GM23248 (cell line): ENCODE measurements around the gene TUBB6. TPM values are rescaled to one million over a fixed set of nuclear protein-coding genes. Genes with fewer than 3 reads are reported as not detected.

Source experiments
- DNase-seq: peaks from one replicate; pipeline ENCODE4 v3.0.0-alpha.2; 2015
- H2AFZ ChIP-seq: fragments of 200-600 bp; sonication (generic); 2 replicates; pipeline ENCODE4 v1.6.1; 2016; ENCODE audit warnings: antibody characterized with exemption
- H3F3A ChIP-seq: fragments of 200-600 bp; sonication (generic); 2 replicates; pipeline ENCODE4 v1.6.1; 2016; ENCODE audit warnings: mild to moderate bottlenecking, antibody characterized with exemption, mixed run types; ENCODE audit not compliant: insufficient read depth
- H3K27ac ChIP-seq: fragments of 200-600 bp; sonication (generic); 2 replicates; pipeline ENCODE4 v1.5.1; 2016; ENCODE audit warnings: mild to moderate bottlenecking
- H3K27me3 ChIP-seq: fragments of 200-600 bp; sonication (generic); replicated peaks from 2 replicates; pipeline ENCODE4 v1.6.1; 2016; ENCODE audit warnings: mild to moderate bottlenecking; ENCODE audit not compliant: insufficient read depth
- H3K36me3 ChIP-seq: fragments of 200-600 bp; sonication (generic); 2 replicates; pipeline ENCODE4 v1.6.1; 2016; ENCODE audit warnings: low read depth, mild to moderate bottlenecking
- H3K4me1 ChIP-seq: fragments of 200-600 bp; sonication (generic); 2 replicates; pipeline ENCODE4 v1.6.1; 2016; ENCODE audit warnings: mild to moderate bottlenecking; ENCODE audit not compliant: insufficient read depth
- H3K4me2 ChIP-seq: fragments of 200-600 bp; sonication (generic); one replicate; pipeline ENCODE4 v1.6.1; 2016; ENCODE audit warnings: mild to moderate bottlenecking; ENCODE audit not compliant: unreplicated experiment
- H3K4me3 ChIP-seq: fragments of 200-600 bp; sonication (generic); 2 replicates; pipeline ENCODE4 v1.5.1; 2016; ENCODE audit warnings: mild to moderate bottlenecking
- H3K79me2 ChIP-seq: fragments of 200-600 bp; sonication (generic); 2 replicates; pipeline ENCODE4 v1.6.1; 2016; ENCODE audit warnings: mild to moderate bottlenecking; ENCODE audit not compliant: insufficient read depth
- H3K9ac ChIP-seq: fragments of 200-600 bp; sonication (generic); 2 replicates; pipeline ENCODE4 v1.6.1; 2016; ENCODE audit warnings: mild to moderate bottlenecking
- H3K9me2 ChIP-seq: fragments of 200-600 bp; sonication (generic); 2 replicates; pipeline ENCODE4 v1.6.1; 2016; ENCODE audit warnings: mixed run types, mild to moderate bottlenecking, moderate library complexity; ENCODE audit not compliant: insufficient read depth
- H3K9me3 ChIP-seq: fragments of 200-600 bp; sonication (generic); one replicate; pipeline ENCODE4 v1.6.1; 2017; ENCODE audit warnings: low read depth
- H4K20me1 ChIP-seq: fragments of 200-600 bp; sonication (generic); 2 replicates; pipeline ENCODE4 v1.6.0; 2016; ENCODE audit not compliant: insufficient read depth
- EZH2 ChIP-seq: fragments of 200-600 bp; sonication (generic); IDR thresholded peaks from 2 replicates; pipeline ENCODE4 v1.6.1; 2018; ENCODE audit warnings: antibody characterized with exemption, mild to moderate bottlenecking; ENCODE audit not compliant: insufficient read depth, poor library complexity, severe bottlenecking
- EZH2phosphoT487 ChIP-seq: fragments of 200-600 bp; sonication (generic); IDR thresholded peaks from 2 replicates; pipeline ENCODE4 v1.6.1; 2018; ENCODE audit warnings: antibody characterized with exemption, moderate library complexity, mild to moderate bottlenecking, low read depth; ENCODE audit not compliant: insufficient read depth
- WGBS, 2 experiments: methylation state at CpG; one replicate each; pipeline ENCODE4 v1.1.6; 2015 to 2017; ENCODE audit warnings: low lambda C conversion rate in 2 of 2, low coverage in 1 of 2; ENCODE audit errors: missing lambda C conversion rate in 2 of 2; 5-methylcytosine and 5-hydroxymethylcytosine counted together
- in situ Hi-C: fragments of 300-500 bp; cut with MboI; formaldehyde crosslinking; loops from 2 replicates; pipeline ENCODE4 v1.15.0; 2020
- polyA plus RNA-seq: library from polyadenylated mRNA; unstranded; fragments of >200 nt; fragmentation: Nextera tagmentation; extraction: Ambion mirVana; gene quantifications from 2 replicates; pipeline ENCODE4 v1.2.1, GENCODE V29; 2016
- total RNA-seq: library from RNA; depleted of rRNA; stranded (reverse); fragments of >200 nt; shearing (Covaris generic); gene quantifications from 2 replicates; pipeline ENCODE4 v1.2.3, GENCODE V29; 2014

TUBB6 gene
- total and polyA plus RNA-seq, 2 experiments from 2014 or later, result 456 to 817 TPM

- no peak overlapping the region for H3K27ac ChIP-seq
- 91 to 93% methylated on average over 4 of the region's 4 CpGs for WGBS, 2 experiments
- no peak overlapping the region for H3K9ac ChIP-seq
- no peak for TF ChIP-seq EZH2
- no peak for TF ChIP-seq EZH2phosphoT487
- in situ Hi-C loops, result no loop called here
- H3K4me2 ChIP-seq, result no peak overlapping the region
- DNase-seq, result no peak
- H3K27me3 ChIP-seq, result no peaks in the 10 kb centered on the region
- no peak overlapping the region for H3K4me3 ChIP-seq
- no peaks in the 10 kb centered on the region for H3F3A ChIP-seq
- H3K9me2 ChIP-seq, result no peaks in the 10 kb centered on the region
- H4K20me1 ChIP-seq, result no peaks in the 10 kb centered on the region
- peaks cover 58% of the 10 kb centered on the region for H3K36me3 ChIP-seq
- H2AFZ ChIP-seq, result no peak overlapping the region
- no peaks in the 10 kb centered on the region for H3K9me3 ChIP-seq
- no peaks in the 10 kb centered on the region for H3K4me1 ChIP-seq
- H3K79me2 ChIP-seq, result no peaks in the 10 kb centered on the region
These were observed 39.9 kb downstream of the TUBB6 start for GRCh38 chr18:12347895-12348294.

GRCh38 chr18:12352188-12352587 lies 44.1 kb downstream of the TUBB6 start:
- no peaks in the 10 kb centered on the region for H3K9me3 ChIP-seq
- H3K4me3 ChIP-seq, result no peak overlapping the region
- peaks cover 4% of the 10 kb centered on the region; the same call in 1 of the 2 replicates for H3K79me2 ChIP-seq
- WGBS, 2 experiments, result 97% methylated on average over 5 of the region's 5 CpGs
- H3F3A ChIP-seq, result no peaks in the 10 kb centered on the region
- no peak overlapping the region for H3K4me2 ChIP-seq
- no peaks in the 10 kb centered on the region for H3K9me2 ChIP-seq
- H3K36me3 ChIP-seq, result peaks cover 52% of the 10 kb centered on the region
- H3K27me3 ChIP-seq, result no peaks in the 10 kb centered on the region
- no peaks in the 10 kb centered on the region for H4K20me1 ChIP-seq
- in situ Hi-C loops, result no loop called here
- TF ChIP-seq EZH2phosphoT487 (no peak), EZH2 (no peak)
- H3K27ac ChIP-seq, result no peak overlapping the region
- DNase-seq, result no peak
- H2AFZ ChIP-seq, result no peak overlapping the region
- no peak overlapping the region for H3K9ac ChIP-seq
- no peaks in the 10 kb centered on the region for H3K4me1 ChIP-seq

- Histone ChIP-seq H3K27ac (no peak overlapping the region), H3K79me2 (peaks cover 55% of the 10 kb centered on the region), H3K27me3 (no peaks in the 10 kb centered on the region), H3K4me1 (no peaks in the 10 kb centered on the region), H3K9me3 (no peaks in the 10 kb centered on the region), H3K36me3 (peaks cover 42% of the 10 kb centered on the region), H3F3A (no peaks in the 10 kb centered on the region), H3K9ac (no peak overlapping the region), H4K20me1 (no peaks in the 10 kb centered on the region), H3K9me2 (no peaks in the 10 kb centered on the region), H3K4me2 (no peak overlapping the region), H3K4me3 (no peak overlapping the region), H2AFZ (no peak overlapping the region)
- DNase-seq, result peak; percentile 16
- in situ Hi-C loops, result no loop called here
- no peak for TF ChIP-seq EZH2
- no peak for TF ChIP-seq EZH2phosphoT487
- WGBS, 2 experiments, result 96 to 97% methylated on average over 5 of the region's 5 CpGs
These were observed 51.5 kb downstream of the TUBB6 start for GRCh38 chr18:12359515-12359927.

- WGBS, 2 experiments, result 86 to 92% methylated on average over 3 of the region's 3 CpGs
These were observed 53.8 kb downstream of the TUBB6 start for GRCh38 chr18:12361770-12362378.

More at GRCh38 chr18:12361770-12362378, 53.8 kb downstream of the TUBB6 start:
- Histone ChIP-seq H3K4me2 (no peak overlapping the region), H3K79me2 (peaks cover 73% of the 10 kb centered on the region), H3K27me3 (no peaks in the 10 kb centered on the region), H3K36me3 (peaks cover 43% of the 10 kb centered on the region), H3K4me3 (no peak overlapping the region), H3K27ac (no peak overlapping the region), H3K9me2 (no peaks in the 10 kb centered on the region), H3K9me3 (no peaks in the 10 kb centered on the region), H3K9ac (no peak overlapping the region), H4K20me1 (no peaks in the 10 kb centered on the region), H3F3A (no peaks in the 10 kb centered on the region), H2AFZ (no peak overlapping the region), H3K4me1 (no peaks in the 10 kb centered on the region)
- DNase-seq, result peak; percentile 15
- TF ChIP-seq EZH2 (no peak), EZH2phosphoT487 (no peak)
- in situ Hi-C loops, result no loop called here
